Fibroblast of skin of abdomen (primary cell): ENCODE results near the gene LDLRAD4.

Experiments
- DNase-seq: peaks from one replicate; pipeline ENCODE4 v3.0.0-alpha.2; 2013

LDLRAD4 gene

GRCh38 chr18:13390196-13390595 lies 171.6 kb downstream of the LDLRAD4 start:
- no peak for DNase-seq

GRCh38 chr18:13390711-13391110 lies 172.2 kb downstream of the LDLRAD4 start:
- no peak for DNase-seq

GRCh38 chr18:13392029-13392750 lies 173.6 kb downstream of the LDLRAD4 start:
- DNase-seq = no peak

- no peak for DNase-seq
Measured at GRCh38 chr18:13392899-13393298, 174.3 kb downstream of the LDLRAD4 start.

DNA sequence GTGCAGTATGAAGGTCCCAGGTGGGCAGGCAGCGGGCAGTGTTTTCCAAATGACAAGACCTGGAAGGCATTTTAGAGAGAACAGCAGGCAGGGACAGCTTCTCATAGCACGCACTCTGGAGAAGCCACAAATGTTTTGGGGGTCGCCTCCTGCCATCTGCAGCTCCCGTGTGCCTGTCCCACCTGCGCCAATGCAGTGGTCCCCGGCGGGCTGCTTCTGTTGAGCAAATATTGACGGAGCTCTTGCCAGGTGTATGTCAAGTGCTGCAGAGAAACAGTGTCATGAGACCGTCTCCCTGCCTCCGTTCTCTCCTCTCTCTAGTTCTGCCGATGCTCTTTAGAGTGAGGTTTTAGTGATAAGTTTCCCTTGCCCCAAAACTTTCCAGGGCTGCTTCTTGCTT lies 174.8 kb downstream of the LDLRAD4 start:
- no peak for DNase-seq

GRCh38 chr18:13394801-13395200 lies 176.2 kb downstream of the LDLRAD4 start:
- DNase-seq = no peak

DNA sequence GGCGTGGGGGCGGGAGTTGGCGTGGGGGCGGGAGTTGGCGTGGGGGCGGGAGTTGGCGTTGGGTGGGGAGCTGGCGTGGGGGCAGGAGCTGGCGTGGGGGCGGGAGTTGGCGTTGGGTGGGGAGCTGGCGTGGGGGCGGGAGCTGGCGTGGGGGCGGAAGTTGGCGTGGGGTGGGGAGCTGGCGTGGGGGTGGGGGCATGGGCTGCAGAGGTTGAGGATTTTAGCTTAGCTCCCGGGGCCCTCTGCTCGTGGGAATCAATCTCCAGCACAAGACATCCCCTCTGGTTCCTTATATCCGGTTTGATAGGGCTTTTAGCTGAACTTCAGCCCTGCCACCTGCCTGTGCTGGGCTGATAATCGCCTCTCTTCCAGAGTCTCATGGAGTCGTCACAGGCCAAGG lies 177.0 kb downstream of the LDLRAD4 start:
- no peak for DNase-seq

- DNase-seq = no peak
Measured at GRCh38 chr18:13397504-13398163, 179.1 kb downstream of the LDLRAD4 start.

DNA sequence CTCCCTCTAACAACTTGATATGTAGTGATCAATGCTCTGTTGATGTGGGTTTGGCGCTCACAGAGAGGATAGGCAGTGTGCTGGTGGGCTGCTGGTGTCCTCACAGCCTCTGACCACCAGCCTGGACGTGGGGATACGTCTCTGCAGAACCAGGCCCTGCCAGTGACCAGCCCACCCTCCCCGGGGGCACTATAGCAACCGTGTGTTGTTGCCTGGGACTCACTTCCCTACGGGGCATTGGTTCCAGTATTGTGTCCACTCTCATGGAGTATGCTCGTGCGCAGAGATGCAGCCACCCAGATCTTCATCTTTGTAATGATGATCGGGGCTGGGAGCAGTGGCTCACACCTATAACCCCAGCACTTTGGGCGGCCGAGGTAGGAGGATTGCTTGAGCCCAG lies 180.1 kb downstream of the LDLRAD4 start:
- no peak for DNase-seq

- no peak for DNase-seq
Measured at GRCh38 chr18:13399511-13399910, 181.0 kb downstream of the LDLRAD4 start.

- DNase-seq = no peak
Measured at GRCh38 chr18:13400636-13401315, 182.2 kb downstream of the LDLRAD4 start.

DNA sequence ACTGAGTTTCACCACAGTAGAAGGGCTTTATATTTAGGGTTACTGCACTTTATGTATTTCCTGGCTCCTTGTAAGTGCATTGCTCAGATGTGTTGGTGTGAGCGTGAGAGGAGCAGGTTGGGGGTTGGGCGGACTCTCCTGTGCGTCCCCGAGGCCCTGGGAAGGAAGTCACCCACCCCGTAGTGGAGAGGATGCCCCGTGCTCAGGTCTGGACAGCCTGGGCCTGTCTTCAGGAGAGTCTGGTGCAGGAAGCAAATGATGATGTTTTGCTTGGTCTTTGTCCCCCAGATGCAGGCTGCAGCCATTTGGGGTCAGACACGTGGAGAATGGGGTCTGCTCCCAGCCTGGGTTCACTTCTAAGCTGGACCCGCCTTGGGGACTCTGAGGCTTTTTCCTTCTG lies 182.8 kb downstream of the LDLRAD4 start:
- DNase-seq = no peak

DNA sequence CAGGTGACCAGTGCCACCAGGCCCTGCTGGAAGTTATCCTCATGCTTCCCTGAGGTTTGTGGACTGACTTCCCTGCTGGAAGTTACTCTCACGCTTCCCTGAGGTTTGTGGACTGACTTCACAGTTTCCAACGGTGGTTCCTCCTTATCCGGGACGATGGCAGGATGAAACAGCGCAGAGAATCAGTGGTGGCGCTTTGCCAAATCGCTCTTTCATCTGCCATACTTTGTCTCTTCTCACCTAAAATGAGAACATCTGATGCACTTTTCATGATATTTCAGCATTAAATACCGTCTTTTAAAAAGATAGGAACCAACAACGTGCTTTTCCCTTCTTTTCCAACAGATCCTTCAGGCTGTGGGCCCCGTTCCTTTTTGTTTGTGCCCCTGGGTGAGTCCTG lies 183.3 kb downstream of the LDLRAD4 start:
- no peak for DNase-seq

DNA sequence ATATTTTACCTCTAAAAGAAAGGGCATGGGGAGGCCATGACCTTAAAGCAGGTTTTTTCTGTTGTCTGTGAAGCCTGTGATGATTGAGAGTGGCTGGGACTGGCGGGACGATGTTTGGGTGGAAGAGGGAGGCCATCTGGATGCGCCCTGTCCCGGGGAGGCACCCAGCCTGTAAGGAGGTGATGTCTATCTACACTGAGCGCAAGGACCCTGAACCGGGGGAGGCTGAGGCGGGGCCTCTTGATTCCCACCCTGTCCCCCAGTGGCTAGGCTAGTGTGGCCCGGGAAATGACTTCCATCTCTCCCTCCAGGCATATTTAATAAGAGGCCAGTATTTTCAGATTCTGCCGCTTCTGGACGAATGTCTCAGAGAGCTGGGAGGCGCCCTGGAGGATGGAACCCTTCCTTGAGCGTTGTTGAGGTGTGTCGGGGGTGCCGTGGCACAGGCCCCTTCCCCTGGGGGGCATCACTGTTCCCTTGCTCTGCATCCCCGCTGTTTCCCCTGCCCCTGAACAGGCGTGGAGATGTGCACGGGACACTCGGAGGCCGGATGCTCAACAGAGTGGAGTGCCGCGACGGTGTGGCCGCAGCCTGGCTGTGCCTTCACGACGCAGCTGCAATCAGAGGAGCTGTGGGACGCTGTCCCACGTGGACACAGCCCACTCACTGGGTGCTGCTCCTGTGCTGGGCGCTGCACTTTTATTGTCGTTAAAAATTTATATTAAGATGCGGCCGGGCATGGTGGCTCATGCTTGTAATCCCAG lies 185.4 kb downstream of the LDLRAD4 start:
- no peak for DNase-seq

GRCh38 chr18:13405305-13406038 lies 186.9 kb downstream of the LDLRAD4 start:
- DNase-seq = no peak

DNA sequence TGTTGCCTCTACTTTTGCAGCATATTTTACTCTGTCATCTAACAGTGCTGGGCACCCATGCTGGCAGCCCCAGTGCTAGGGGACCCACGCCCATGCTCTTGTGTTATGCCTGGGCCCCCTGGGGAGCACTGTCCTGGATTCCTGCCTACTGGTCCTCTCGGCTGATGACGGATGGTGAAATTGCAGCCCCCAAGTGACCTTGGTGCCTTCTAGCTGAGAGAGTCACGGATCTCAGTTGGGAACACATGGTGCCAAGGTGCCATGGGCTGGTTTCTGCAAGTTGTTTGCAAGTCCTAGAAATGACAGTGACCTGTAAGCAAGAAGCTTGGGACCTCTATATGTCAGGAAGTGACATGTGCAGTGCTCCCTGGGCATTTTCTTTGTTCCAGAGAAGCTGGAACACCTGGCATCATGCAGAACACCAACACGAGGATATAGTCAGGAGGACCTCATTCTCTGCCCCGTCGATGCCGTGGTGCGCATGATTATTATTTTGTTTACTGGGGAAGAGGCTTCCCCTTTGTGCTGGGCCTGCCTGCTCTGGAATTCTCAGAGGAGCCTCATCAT lies 187.6 kb downstream of the LDLRAD4 start:
- no peak for DNase-seq

DNA sequence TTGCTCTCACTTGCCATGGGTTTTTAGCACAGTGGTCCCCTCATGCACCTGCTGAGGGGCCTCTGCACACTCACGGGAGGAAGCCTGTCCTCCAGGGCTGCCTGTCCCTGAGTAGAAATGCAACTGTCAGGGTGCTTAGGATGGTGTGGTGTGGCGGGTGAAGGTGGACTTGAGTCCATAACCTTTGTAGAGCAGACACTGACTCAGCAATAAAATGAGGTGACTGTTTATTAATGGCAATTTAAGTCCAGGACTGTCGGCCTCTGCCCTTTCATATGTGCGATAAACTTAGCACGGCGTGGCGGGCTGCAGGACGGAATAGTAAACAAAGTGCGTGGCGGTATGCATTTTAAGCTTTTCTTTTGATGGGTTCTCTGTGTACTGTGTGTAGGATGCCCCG lies 188.2 kb downstream of the LDLRAD4 start:
- no peak for DNase-seq

DNA sequence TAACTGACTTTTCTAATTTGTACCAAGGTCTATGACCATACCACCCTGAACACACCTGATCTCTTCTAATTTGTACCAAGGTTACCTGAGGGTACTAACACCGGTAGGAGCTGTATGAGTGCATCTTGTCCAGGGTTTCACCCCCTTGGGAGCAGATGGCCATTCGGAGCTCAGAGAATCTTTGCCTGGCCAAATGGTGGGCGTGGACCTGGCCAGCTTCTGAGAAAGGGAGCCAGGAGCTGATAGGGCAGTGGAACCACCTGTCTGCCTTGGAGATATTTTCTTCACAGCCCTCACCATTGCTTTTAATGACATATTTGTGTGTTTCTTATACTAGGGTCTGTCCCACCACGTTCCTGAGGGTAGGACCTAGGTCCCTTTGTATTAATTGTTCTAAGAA lies 188.9 kb downstream of the LDLRAD4 start:
- DNase-seq = no peak

DNA sequence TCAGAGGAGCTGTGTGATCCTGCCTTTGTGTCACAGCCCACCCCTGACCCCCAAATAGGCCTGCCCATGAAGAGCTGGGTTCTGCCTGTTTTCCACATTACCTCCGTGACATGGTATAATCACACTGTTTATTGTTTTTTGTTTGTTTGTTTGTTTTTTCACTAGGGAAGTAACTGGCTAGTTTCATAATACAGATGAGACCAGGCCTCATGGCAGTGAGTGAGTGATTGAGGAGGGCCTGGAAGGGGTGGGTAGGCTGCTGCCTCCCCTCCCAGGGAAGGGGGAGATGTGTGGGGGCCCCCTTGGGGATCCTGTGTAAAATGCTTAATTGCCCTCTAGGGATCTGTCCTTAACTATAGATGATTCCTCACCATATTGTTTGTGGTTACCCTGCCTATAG lies 190.5 kb downstream of the LDLRAD4 start:
- DNase-seq = no peak

DNA sequence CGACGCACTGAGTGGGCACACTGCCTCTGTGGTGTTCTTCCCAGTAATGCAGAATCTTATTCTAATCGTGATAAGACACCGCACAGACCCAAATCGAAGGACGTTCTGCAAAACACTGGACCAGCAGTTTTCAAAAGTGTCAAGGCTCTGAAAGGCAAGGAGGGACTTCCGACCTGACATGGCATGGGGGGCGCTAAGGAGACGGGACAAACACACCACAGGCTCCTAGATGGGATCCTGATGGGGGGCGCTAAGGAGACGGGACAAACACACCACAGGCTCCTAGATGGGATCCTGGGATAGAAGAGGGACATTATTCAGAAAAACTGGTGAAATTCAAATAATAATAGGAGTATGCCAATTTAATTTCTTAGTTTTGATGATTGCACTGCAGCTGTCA lies 191.4 kb downstream of the LDLRAD4 start:
- DNase-seq = no peak

- DNase-seq = no peak
Measured at GRCh38 chr18:13410471-13410870, 191.9 kb downstream of the LDLRAD4 start.

GRCh38 chr18:13412017-13412416 lies 193.5 kb downstream of the LDLRAD4 start:
- DNase-seq = no peak
